WERI-Rb-1 (cell line): ENCODE measurements around the gene B3GALNT1.

Experiments used
- DNase-seq: peaks from one replicate; pipeline ENCODE4 v3.0.0-alpha.2; 2020
- H3K27ac ChIP-seq: fragments of 250-450 bp; sonication (Bioruptor Pico); 2 replicates; pipeline ENCODE4 v1.5.1; 2020; ENCODE audit warnings: mild to moderate bottlenecking, moderate library complexity
- H3K27me3 ChIP-seq: fragments of 250-450 bp; sonication (Bioruptor Pico); 2 replicates; pipeline ENCODE4 v1.5.1; 2021; ENCODE audit warnings: mild to moderate bottlenecking, low read depth, moderate library complexity; ENCODE audit not compliant: insufficient read depth, severe bottlenecking
- H3K36me3 ChIP-seq: fragments of 250-450 bp; sonication (Bioruptor Pico); 2 replicates; pipeline ENCODE4 v1.5.1; 2020; ENCODE audit warnings: mild to moderate bottlenecking, moderate library complexity
- H3K4me3 ChIP-seq: 2 replicates; pipeline ENCODE4 v1.5.1; 2011; ENCODE audit warnings: low read depth, mild to moderate bottlenecking, control low read depth, low read length
- H3K9me3 ChIP-seq: fragments of 250-450 bp; sonication (Bioruptor Pico); 2 replicates; pipeline ENCODE4 v1.5.1; 2021; ENCODE audit warnings: mild to moderate bottlenecking, moderate library complexity; ENCODE audit not compliant: severe bottlenecking
- CTCF ChIP-seq: IDR thresholded peaks from 2 replicates; pipeline ENCODE4 v1.5.1; 2011; ENCODE audit warnings: low read depth, mild to moderate bottlenecking, control low read depth, inconsistent platforms, low read length

The B3GALNT1 gene

DNA sequence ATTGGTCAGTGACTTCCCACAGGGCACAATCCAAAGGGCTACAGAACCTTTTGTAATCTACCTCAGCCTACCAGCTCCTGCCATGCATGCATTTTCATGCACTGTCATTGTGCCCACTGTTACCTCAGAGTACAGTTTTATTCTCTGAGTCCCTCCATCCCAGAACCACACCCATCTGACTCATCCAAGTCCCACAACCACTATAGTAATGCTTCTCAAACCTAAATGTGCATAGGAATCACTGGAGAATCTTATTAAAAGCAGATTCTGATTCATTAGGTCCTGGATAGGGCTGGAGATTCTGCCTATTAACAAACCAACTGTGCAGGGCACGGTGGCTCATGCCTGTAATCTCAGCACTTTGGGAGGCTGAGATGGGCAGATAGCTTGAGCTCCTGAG, 3.7 kb upstream of the B3GALNT1 start:
- Histone ChIP-seq H3K27me3 (no peaks in the 10 kb centered on the region), H3K4me3 (no peak overlapping the region), H3K36me3 (peaks cover under 1% of the 10 kb centered on the region), H3K27ac (no peak overlapping the region), H3K9me3 (no peaks in the 10 kb centered on the region)
- no peak for DNase-seq
- TF ChIP-seq CTCF: no peak

DNA sequence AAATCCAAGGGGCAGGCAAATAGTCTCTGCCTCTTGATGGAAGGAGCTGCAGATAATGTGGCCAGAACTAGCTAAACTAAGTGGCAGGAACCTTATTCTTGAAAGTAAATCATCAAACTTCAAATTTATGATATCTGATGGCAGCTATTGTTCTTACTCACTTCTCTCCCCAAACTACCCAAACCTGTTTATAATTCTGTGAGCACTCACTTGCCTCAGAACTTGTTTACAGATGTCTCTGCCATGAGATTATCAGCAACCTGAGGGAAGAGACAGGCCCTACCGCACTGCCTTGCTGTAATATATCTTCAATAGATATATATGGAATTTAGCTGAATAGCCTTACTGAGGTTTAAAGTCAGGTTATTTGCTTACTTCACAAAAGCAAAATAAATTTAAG, 2.2 kb upstream of the B3GALNT1 start:
- no peak for DNase-seq
- peaks cover 16% of the 10 kb centered on the region for H3K36me3 ChIP-seq
- H3K4me3 ChIP-seq: no peak overlapping the region
- H3K9me3 ChIP-seq: no peaks in the 10 kb centered on the region
- TF ChIP-seq CTCF: no peak
- no peaks in the 10 kb centered on the region for H3K27me3 ChIP-seq
- no peak overlapping the region for H3K27ac ChIP-seq

- Histone ChIP-seq H3K36me3 (peaks cover 22% of the 10 kb centered on the region), H3K27ac (no peak overlapping the region), H3K9me3 (no peaks in the 10 kb centered on the region), H3K27me3 (no peaks in the 10 kb centered on the region), H3K4me3 (peak overlapping the region; percentile 80)
- TF ChIP-seq CTCF: no peak
- DNase-seq: no peak
Observed at GRCh38 chr3:161103776-161104385, 1.3 kb downstream of the B3GALNT1 start.

DNA sequence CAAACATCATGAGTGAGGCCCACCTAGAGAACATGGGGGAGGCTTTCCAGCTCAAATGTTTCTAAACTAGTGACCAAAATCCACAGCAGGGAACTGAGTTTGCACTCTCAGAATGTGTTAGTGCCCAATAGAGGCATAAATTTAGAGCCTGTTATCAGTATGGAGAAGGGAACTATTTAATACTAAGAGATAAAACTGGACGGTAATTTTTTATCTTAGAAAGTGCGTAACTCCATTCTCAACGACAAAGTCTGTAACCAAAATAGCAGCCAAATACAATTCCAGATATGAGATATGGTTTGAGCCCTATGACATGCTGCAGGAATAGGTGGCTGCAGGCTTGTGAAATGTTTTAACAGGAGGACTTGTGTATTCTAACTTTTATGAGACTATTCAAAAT, 3.5 kb downstream of the B3GALNT1 start:
- DNase-seq: no peak
- no peak for TF ChIP-seq CTCF

DNA sequence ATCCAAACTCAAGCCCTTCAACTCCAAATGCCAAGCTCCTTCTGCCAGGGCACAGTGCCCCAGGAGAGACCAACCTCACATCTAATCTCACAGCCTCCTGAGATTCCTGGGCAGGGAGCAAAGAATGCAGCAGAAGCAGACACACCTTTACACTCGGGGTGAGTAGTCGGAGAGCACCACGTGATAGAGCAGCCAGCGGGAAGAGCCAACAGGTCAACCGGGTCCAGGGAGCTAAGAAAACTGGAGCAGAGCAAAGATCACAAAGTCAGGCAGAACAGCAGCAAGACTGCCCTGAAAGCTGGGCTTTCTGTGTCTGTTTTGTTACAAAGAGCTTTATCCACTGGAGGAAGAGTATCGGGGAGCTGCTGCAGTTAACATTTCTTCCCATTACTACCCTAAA, 4.2 kb downstream of the B3GALNT1 start:
- no peak for DNase-seq
- no peak for TF ChIP-seq CTCF
- no peak overlapping the region for H3K27ac ChIP-seq
- H3K9me3 ChIP-seq: no peaks in the 10 kb centered on the region
- H3K27me3 ChIP-seq: no peaks in the 10 kb centered on the region
- no peak overlapping the region for H3K4me3 ChIP-seq
- peaks cover 23% of the 10 kb centered on the region for H3K36me3 ChIP-seq

More for the DNA sequence above, 3.5 kb downstream of the B3GALNT1 start:
- no peaks in the 10 kb centered on the region for H3K27me3 ChIP-seq
- no peak overlapping the region for H3K4me3 ChIP-seq
- no peaks in the 10 kb centered on the region for H3K9me3 ChIP-seq
- no peak overlapping the region for H3K27ac ChIP-seq
- H3K36me3 ChIP-seq: peaks cover 23% of the 10 kb centered on the region

DNA sequence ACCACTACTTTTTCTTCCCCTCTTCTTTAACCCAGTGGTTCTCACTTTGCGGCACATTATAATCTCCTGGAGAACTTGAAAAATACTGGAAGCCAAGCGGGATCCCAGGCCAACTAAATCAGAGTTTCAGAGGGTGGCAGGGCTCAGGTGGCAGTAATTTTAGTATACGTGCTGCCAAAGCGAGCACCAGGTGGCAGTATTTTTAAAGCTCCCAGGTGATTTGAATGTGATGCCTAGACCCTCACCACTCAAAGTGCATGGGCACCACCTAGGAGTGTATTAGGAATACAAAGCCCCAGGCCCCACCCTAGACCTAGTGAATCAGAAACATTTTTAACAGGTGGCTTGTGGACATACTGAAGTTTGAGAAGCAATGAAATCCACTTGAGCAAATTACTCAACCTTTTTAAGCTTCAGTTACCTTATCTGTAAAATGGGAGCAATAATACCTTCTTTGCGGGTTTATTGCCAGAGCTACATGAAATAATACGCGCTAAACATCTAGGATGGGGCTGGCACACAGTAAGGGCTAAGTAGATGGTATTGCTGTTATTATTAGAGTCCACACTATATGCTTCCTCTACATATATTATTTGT, 8.3 kb downstream of the B3GALNT1 start:
- Histone ChIP-seq H3K27ac (no peak overlapping the region), H3K4me3 (no peak overlapping the region), H3K9me3 (no peaks in the 10 kb centered on the region), H3K27me3 (no peaks in the 10 kb centered on the region), H3K36me3 (peaks cover 5% of the 10 kb centered on the region)
- DNase-seq: peak; percentile 24
- peak; percentile 36; the same call in 1 of the 2 replicates for TF ChIP-seq CTCF
